Adrenal gland (tissue), 5 donors: ENCODE results near the gene VDAC2.
A peak's percentile ranks its signal among the peaks of the same experiment; 100 is the strongest.

Source experiments
- CTCF ChIP-seq, 6 experiments: fragments of 450-650 bp in 4 of 6; fragments of 200-600 bp in 2 of 6; sonication (generic) in 1 of 6; IDR thresholded peaks; 1 replicate in 5 of 6; 2 replicates in 1 of 6; pipeline versions ENCODE4 v1.5.1 to v1.8.0; 2016 to 2021; ENCODE audit warnings: antibody characterized with exemption in 6 of 6, mild to moderate bottlenecking in 2 of 6, moderate library complexity in 1 of 6
- POLR2A ChIP-seq, 2 donors: fragments of 450-650 bp; IDR thresholded peaks; one replicate each; pipeline ENCODE4 v1.6.1; 2017; ENCODE audit warnings: antibody characterized with exemption in 2 of 2, mild to moderate bottlenecking in 2 of 2, moderate library complexity in 1 of 2
- donor health status: DM: no; HTN: no; CAD: no.

GRCh38 chr10:75211007-75211691, 553 bp downstream of the VDAC2 start:
- TF ChIP-seq CTCF (IDR thresholded peaks at IDR 0.05): no peak
- TF ChIP-seq POLR2A (IDR thresholded peaks at IDR 0.05): peak in 1 of 2 donors; percentile 69
